ENCODE data around the gene MYCT1.

GRCh38 chr6:152682141-152682540 lies 15.6 kb upstream of the MYCT1 start:
- TF ChIP-seq POLR2A (IDR thresholded peaks at IDR 0.05) (no peak), POLR2AphosphoS5 (IDR thresholded peaks at IDR 0.05) (no peak), CTCF (IDR thresholded peaks at IDR 0.05 in 8 of 11, conservative IDR thresholded peaks at IDR 0.05 in 3 of 11) (no peak)
